GM06990 (cell line): Measurements from ENCODE around the gene ZNF519.

ENCODE experiments used
- DNase-seq: peaks from one replicate; pipeline ENCODE4 v3.0.0-alpha.2; 2011; ENCODE audit not compliant: insufficient read length; ENCODE audit errors: extremely low read depth
- H3K27me3 ChIP-seq: replicated peaks from 2 replicates; pipeline ENCODE4 v1.6.0; 2011; ENCODE audit warnings: low read length; ENCODE audit not compliant: control insufficient read depth, insufficient read depth
- H3K36me3 ChIP-seq: 2 replicates; pipeline ENCODE4 v1.5.1; 2011; ENCODE audit warnings: low read length; ENCODE audit not compliant: control insufficient read depth, insufficient read depth
- H3K4me3 ChIP-seq: replicated peaks from 2 replicates; pipeline ENCODE4 v1.5.1; 2011; ENCODE audit warnings: low read depth, mild to moderate bottlenecking, control low read depth, low read length
- TF ChIP-seq, protein P1 (sequence below): IDR thresholded peaks from 2 replicates; pipeline ENCODE4 v1.5.1; 2011; ENCODE audit warnings: low read length, control low read depth, mild to moderate bottlenecking, inconsistent platforms; ENCODE audit not compliant: insufficient read depth, poor library complexity, severe bottlenecking

ZNF519 gene

DNA sequence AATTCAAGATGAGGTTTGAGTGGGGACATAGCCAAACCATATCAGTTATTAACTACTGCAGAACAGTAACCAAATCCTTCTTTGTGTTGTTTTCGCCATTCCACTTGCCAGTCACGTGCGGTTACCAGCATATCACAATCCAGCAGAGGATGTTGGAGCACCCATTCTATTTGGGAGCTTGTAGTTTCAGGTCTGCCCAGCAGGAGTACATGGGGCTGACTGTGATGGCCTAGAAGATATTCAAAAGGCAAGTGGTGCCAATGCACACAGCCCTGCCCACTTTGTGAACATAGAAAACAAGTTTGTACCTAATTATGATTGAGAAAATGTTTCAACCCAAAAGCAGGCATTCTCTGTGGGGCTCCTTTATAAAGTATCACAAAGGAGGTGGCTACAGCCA lies 57.0 kb downstream of the ZNF519 start:
- TF ChIP-seq, protein P1, sequence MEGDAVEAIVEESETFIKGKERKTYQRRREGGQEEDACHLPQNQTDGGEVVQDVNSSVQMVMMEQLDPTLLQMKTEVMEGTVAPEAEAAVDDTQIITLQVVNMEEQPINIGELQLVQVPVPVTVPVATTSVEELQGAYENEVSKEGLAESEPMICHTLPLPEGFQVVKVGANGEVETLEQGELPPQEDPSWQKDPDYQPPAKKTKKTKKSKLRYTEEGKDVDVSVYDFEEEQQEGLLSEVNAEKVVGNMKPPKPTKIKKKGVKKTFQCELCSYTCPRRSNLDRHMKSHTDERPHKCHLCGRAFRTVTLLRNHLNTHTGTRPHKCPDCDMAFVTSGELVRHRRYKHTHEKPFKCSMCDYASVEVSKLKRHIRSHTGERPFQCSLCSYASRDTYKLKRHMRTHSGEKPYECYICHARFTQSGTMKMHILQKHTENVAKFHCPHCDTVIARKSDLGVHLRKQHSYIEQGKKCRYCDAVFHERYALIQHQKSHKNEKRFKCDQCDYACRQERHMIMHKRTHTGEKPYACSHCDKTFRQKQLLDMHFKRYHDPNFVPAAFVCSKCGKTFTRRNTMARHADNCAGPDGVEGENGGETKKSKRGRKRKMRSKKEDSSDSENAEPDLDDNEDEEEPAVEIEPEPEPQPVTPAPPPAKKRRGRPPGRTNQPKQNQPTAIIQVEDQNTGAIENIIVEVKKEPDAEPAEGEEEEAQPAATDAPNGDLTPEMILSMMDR = no peak
- H3K4me3 ChIP-seq = no peak overlapping the region
- DNase-seq = no peak

DNA sequence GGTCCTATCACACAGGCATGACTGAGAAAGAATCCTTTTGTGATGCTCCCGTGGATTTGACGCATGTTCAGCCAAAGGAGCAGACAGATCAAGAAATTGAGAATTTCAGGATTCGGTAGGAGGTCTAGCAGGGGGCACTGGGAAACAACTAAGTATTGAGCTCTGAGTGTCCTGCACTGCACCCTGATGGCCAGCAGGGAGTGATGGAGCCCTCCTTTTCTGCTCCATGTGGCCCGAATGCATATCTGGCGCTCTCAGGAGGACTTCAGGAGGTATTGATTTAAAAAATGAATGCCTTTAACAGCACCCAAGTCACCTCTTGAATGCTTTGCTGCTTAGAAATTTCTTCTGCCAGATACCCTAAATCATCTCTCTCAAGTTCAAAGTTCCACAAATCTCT lies 58.0 kb downstream of the ZNF519 start:
- no peak for DNase-seq
- H3K4me3 ChIP-seq = no peak overlapping the region
- TF ChIP-seq, protein P1 = peak; percentile 40
- H3K36me3 ChIP-seq = no peaks in the 10 kb centered on the region
- H3K27me3 ChIP-seq = no peaks in the 10 kb centered on the region

More for the DNA sequence above, 57.0 kb downstream of the ZNF519 start:
- no peaks in the 10 kb centered on the region for H3K27me3 ChIP-seq
- no peaks in the 10 kb centered on the region for H3K36me3 ChIP-seq

DNA sequence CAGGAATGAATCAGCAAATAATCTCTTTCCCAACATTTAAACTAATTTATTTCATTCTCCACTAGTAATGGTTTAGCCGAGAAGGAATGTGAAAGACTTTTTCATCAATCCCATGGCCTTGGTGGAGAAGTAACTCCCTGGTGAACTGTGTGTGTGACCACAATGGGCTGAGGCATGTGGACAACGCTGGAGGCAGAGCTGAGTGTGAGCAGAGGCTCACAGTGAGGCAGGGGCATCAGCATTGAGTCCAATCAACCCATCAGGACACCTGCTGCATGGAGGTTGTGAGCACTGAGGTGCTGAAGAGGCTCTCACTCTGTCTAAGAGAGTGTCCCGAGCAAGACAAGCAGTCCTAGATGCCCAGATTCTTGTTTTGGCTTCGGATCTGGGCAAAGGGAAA lies 78.6 kb downstream of the ZNF519 start:
- DNase-seq = no peak
- Histone ChIP-seq H3K27me3 (no peaks in the 10 kb centered on the region), H3K36me3 (no peaks in the 10 kb centered on the region), H3K4me3 (no peak overlapping the region)
- TF ChIP-seq, protein P1 = no peak
